HG03108 (cell line): ENCODE measurements around the gene EFHC1.

ENCODE experiments used
- ATAC-seq: cut with Tn5 transposase; IDR thresholded peaks from one replicate; pipeline ENCODE4 v1.9.1; 2021; ENCODE audit warnings: moderate library complexity; ENCODE audit not compliant: unreplicated experiment

Gene EFHC1

DNA sequence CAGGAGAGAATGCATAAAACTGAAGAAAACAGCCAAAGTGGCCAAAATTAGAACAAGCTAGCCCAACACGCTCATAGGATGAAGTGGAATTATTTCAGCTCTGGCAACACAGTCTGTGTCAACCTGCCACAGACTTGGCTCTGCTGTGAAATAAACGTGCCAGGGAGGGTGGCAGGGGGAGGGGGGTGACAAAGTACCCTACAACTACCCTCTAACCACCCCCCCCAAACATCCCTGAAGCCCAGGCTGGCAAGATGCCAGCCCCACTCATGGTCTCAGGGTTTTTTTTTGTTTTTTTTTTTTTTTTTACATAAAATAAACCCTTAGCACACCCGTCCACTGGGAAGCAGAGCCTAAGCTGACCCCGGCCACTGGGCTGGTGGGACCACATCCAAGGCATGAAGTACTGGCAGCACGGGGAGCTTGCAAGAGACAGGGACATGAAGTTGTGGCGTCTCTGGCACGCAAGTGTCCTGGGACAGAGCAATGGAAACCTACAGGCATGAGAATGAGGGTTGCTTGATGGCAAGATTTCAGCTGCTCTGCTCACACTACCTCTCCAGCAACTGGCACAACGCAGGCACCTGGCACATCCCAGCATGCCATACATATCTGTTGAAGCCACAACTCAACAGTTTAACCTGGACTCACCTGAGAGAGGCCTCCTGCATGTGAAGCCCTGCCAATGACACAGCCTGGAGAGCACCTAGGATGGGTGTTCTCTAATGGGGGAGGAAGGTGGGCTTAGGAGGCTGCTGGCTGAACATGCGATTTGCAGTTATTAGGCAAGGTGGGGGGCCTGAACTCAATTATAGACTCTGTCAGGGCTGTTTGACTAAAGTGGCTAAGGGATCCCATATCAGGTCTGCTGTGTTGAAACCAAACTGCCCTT is 80.3 kb downstream of the EFHC1 start:
- no peak for ATAC-seq

DNA sequence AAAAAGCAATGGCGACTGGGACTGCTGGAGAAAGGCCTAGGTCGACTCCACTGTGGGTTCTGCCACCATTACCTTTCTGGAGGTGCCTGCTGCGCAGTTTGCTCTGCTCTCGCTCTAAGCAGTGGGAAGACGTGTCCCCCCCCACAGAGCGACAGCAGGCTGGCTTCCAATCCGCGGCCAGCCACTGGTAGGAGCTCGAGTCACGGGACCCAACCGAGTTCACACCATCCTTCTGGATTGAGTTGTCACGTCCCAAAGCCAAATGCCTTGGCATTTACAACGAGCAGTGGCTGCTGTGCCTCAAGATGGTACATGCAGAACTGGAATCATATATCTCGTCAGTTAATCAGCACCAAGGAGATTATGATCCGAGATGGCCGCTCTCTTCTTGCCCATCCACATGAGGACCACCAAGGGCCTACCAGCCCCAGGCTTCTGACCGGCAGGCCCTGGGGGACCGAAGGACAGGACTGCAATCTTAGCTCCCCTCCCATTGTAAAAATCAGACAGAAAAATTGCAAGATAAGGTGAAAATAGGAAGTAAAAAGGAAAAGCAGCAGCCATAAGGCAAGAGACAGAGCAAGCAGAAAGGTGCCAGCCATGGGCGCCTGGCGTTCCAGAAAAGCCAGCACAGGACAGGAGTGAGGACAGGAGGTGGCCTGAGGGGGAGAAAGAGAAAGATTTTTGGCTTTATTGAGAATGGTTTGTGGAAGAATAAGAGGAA is 82.3 kb downstream of the EFHC1 start:
- ATAC-seq: no peak

DNA sequence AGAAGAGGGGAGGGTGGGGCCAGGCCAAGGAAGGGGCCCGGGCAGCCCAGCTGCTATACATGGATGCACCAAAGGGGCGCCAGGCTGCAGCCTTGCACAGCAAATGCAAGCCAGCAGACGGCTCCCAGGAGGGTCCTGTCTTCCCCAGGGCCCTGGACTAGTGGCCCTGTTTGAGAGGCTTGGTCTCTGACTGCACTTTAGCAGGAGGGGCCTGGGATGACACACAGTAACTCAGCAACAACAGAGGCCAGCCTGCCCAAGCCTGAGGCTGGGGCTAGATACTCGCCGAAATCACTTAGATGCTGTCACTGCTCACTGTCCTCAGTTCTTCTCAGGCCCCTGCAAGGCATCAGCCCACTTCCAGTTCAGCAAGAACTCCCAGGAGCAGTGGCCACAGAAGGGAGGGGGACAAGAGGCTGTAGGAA is 83.2 kb downstream of the EFHC1 start:
- ATAC-seq: no peak

GRCh38 chr6:52503851-52504781 is 84.0 kb downstream of the EFHC1 start:
- no peak for ATAC-seq

GRCh38 chr6:52504782-52505136 is 84.6 kb downstream of the EFHC1 start:
- ATAC-seq: no peak

DNA sequence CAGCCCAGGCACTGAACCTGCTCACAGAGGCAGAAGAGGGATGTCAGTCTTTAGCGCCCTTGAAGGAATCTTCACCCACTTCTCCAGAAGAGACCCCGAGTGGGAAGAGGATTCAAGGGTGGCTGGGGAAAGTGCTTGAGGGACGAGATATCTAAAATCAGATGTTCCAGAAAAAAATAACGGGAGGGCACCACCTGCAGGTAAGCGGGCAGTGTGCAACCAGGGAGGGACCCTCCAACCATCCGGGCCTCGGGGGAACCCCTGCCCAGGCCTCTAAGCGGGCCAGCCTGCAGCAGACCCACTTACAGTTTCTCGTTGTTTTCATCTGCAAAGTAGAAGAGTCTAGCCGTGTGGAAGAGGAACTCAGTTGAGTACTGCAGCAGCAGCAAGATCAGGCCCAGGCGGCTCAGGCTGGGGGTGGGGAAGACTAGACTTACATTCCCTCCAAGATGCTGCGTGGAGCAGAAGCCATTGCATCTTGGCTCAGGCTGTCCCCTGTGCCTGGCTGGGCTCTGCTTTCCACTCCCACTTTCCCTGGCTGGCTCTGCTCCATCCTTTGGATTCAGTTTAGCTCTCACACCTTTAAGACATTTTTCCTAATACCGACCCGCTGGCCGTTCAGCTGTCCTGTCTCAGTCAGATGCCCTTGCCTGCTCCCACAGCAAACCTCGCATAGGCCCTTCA is 85.7 kb downstream of the EFHC1 start:
- ATAC-seq: no peak

GRCh38 chr6:52506476-52506875 is 86.3 kb downstream of the EFHC1 start:
- no peak for ATAC-seq

DNA sequence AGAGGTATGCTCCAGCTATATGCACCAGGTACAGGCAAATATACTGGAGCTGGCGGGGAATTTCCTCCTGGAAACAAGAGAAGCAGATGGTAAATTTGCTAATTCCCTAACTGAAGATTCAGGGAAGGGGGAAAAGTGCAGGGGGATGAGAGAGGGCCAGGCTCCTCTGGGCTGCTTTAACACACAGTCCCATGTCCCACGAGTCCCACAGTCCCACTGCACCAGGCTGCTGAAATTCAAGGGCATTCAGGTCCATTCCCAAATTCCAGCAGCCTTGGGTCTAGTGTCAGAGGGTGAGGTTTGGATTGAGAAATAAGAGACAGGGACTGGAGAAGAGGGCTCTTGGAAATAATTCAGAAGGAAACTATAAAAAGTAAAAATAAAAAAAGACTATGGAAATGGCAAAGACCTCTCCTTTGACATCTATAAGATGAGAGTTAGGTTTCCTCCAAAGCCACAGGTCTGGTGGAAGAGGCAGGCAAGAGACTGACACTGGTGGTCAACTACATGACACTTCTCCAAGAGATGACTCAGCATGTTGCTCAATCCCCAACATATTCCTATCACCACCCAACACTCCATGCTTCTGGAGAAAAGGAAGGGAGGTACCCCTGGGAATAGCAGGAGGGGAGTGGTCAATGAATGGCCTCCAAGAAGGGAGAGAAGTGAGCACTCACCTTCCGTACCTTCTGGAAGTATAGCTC is 87.6 kb downstream of the EFHC1 start:
- ATAC-seq: no peak

- ATAC-seq: no peak
These were observed 88.2 kb downstream of the EFHC1 start for GRCh38 chr6:52508261-52508739.

GRCh38 chr6:52509281-52510212 is 89.4 kb downstream of the EFHC1 start:
- ATAC-seq: no peak

- no peak for ATAC-seq
These were observed 90.0 kb downstream of the EFHC1 start for GRCh38 chr6:52510213-52510562.

DNA sequence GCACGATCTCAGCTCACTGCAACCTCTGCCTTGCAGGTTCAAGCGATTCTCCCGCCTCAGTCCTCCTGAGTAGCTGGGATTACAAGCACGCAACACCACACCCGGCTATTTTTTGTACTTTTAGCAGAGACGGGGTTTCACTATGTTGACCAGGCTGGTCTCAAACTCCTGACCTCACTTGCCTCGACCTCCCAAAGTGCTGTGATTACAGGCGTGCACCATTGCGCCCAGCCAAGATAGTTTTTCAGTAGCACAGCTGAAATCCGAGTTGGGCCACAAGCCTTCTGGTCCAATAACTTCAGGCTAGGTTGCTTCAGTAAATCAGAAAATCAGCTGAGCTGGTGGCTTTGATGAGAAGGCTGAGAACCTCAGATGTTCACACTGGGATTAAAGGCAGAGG is 91.0 kb downstream of the EFHC1 start:
- ATAC-seq: no peak

DNA sequence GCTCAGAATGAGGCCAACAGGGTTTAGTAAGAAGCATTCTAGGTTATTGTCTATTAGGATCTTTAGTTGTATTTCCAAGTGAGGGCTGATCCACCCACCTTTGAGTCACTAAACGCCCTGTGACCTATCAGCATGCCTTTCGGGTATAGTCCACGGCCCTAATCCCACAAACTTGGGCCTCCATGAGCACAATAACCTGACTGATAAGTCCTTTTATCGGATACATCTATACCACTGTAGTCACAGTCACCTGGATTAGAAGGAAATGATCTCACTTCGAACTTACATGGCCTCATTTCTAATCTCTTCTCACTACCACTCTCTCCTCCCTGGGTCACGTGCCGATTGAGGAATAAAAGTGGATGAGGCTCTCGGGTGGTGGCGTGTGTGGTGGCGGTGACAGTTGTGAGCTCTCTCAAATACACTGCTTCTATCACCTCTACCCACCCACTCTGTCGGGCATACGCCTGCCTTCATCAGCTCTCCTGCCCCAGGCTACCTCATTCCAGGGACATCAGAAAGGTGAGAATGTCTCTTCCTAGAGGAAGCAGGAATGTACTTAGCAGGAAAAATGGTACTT is 91.5 kb downstream of the EFHC1 start:
- no peak for ATAC-seq

DNA sequence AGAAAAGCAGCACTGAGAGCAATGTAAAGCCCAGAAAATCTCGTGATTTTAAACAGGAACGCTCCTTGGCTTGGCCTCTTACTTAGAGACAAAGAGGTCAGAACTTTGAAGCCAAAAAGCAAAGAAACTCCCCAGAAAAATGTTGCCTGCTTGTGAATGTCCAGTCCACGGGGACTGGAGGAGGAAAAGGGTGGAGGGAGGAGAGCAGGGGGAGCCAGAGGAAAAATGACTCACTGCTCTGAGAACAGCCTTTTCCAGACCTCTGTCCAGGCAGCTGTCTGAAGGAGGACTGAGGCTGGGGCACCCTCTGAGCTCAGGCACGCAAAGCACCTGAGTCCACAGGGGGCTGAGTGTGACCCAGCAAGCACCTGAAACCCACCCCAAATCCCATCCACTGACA is 92.1 kb downstream of the EFHC1 start:
- no peak for ATAC-seq

DNA sequence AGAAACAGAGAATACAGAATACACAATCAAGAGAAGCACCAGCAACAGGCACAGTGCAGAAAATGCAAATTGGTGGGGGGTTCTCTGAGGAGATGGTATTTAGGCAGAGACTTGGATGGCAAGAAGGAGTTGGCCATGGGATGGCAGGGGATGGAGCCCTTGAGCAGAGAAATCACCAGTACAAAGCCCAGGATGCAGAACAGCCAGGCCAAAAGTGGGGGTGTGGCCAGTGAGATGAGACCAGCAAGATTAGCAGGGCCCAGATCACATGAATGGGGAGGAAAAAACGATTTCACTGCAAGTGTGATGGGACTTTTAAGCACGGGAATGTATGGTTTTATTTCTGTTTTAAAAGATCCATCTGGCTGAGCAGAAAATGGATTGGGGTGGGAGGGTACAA is 93.3 kb downstream of the EFHC1 start:
- no peak for ATAC-seq

GRCh38 chr6:52513896-52514295 is 93.8 kb downstream of the EFHC1 start:
- no peak for ATAC-seq

DNA sequence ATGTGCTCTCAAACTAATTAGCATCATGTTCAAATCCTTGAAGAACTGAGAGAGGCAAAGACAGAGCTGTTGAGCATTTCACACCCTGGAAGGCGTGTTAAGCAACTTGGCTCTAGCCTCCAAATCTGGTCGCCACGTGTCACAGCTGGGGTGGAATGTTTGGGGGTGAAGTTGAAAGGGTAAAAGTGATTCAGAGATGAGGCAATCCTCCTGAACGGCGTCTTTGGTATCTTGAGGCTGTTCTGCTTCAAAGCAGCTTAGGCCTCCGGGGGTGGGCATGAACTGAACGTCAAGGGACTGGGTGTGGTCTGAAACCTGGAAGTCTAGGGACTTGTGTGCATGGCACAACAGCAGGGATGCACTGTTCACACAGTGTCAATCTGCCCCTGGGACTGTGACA is 94.4 kb downstream of the EFHC1 start:
- ATAC-seq: no peak

- ATAC-seq: no peak
These were observed 95.2 kb downstream of the EFHC1 start for GRCh38 chr6:52515219-52515960.
